Endothelial cell of umbilical vein (primary cell): Measurements from ENCODE around the gene DLGAP1.

Experiments
- EZH2 ChIP-seq: IDR thresholded peaks from 2 replicates; pipeline ENCODE4 v1.6.1; 2012; ENCODE audit warnings: borderline replicate concordance, low read depth, mild to moderate bottlenecking, moderate library complexity, low read length, inconsistent platforms; ENCODE audit not compliant: severe bottlenecking
- GATA2 ChIP-seq: IDR thresholded peaks from 2 replicates; pipeline ENCODE4 v1.7.0; 2011; ENCODE audit warnings: low read depth, mild to moderate bottlenecking, moderate library complexity, mixed read lengths, low read length; ENCODE audit not compliant: insufficient read length, insufficient read depth
- JUN ChIP-seq: IDR thresholded peaks from 2 replicates; pipeline ENCODE4 v1.6.1; 2011; ENCODE audit warnings: borderline replicate concordance, low read depth; ENCODE audit not compliant: insufficient read length, insufficient read depth
- MAX ChIP-seq: IDR thresholded peaks from 2 replicates; pipeline ENCODE4 v1.6.1; 2011; ENCODE audit not compliant: insufficient read depth, insufficient read length
- MYC ChIP-seq: IDR thresholded peaks from one replicate; pipeline ENCODE4 v1.6.1; 2011; ENCODE audit warnings: mild to moderate bottlenecking, low read depth, low read length
- POLR2A ChIP-seq: IDR thresholded peaks from 2 replicates; pipeline ENCODE4 v1.6.1; 2012; ENCODE audit warnings: low read depth, mild to moderate bottlenecking, control low read depth, low read length
- POLR2AphosphoS5 ChIP-seq: IDR thresholded peaks from 2 replicates; pipeline ENCODE4 v1.6.1; 2012; ENCODE audit warnings: low read depth, mild to moderate bottlenecking, control low read depth, low read length, moderate library complexity; ENCODE audit not compliant: insufficient read depth
- TF ChIP-seq, protein P1 (sequence below), 2 donors: IDR thresholded peaks; 1 replicate in 1 of 2; 2 replicates in 1 of 2; pipeline ENCODE4 v1.5.1; 2011; ENCODE audit warnings: low read length in 2 of 2, mild to moderate bottlenecking in 2 of 2, moderate library complexity in 2 of 2, control low read depth in 1 of 2, inconsistent platforms in 1 of 2, low read depth in 1 of 2; ENCODE audit not compliant: insufficient read depth in 1 of 2; ENCODE audit errors: extremely low read depth in 1 of 2

DNA sequence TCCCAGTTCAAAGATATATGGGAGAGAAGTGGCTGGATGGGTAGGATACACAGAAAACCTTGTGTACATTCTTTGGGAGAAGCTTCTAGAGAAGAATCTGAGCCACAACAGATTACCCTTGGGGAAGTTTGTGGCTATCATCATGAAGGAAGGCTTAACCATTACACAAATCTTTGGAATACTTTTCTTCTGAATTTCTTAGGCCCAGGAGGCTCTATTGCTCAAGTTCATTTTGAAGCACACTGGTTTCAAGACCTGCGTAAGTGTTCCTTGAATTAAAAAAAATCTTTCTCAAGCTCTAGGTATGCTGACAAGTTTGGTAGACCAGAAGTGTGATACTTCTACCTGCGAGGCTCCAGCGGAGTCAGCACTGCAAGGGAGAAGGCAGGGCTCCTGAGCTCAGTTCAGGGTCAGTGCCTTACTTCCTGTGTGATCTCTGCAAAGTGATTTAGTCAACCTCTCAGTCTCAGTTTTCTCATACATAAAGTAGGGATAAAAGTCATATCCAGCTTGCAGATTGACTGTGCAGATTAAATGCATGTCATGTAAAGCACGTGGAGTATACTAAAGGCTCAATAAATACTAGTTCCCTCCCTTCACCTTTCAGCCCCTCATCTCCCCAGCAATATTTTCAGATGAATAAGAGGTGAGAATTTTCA, 438.6 kb downstream of the DLGAP1 start:
- TF ChIP-seq POLR2A (no peak), EZH2 (no peak), MYC (no peak), POLR2AphosphoS5 (no peak), JUN (no peak), GATA2 (no peak), MAX (no peak)
- TF ChIP-seq, protein P1, sequence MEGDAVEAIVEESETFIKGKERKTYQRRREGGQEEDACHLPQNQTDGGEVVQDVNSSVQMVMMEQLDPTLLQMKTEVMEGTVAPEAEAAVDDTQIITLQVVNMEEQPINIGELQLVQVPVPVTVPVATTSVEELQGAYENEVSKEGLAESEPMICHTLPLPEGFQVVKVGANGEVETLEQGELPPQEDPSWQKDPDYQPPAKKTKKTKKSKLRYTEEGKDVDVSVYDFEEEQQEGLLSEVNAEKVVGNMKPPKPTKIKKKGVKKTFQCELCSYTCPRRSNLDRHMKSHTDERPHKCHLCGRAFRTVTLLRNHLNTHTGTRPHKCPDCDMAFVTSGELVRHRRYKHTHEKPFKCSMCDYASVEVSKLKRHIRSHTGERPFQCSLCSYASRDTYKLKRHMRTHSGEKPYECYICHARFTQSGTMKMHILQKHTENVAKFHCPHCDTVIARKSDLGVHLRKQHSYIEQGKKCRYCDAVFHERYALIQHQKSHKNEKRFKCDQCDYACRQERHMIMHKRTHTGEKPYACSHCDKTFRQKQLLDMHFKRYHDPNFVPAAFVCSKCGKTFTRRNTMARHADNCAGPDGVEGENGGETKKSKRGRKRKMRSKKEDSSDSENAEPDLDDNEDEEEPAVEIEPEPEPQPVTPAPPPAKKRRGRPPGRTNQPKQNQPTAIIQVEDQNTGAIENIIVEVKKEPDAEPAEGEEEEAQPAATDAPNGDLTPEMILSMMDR (IDR thresholded peaks at IDR 0.05; ENCODE audit: extremely low read depth in 1 of 2, insufficient read depth in 1 of 2, low read depth in 1 of 2, low read length in 2 of 2), result no peak
